Uterine smooth muscle cell (primary cell): ENCODE data around the gene ISG20. TPM values are rescaled to one million over a fixed set of nuclear protein-coding genes. Genes with fewer than 3 reads are reported as not detected.

Experiments
- total RNA-seq: library from RNA; depleted of rRNA; stranded (reverse); fragments of >200 nt; gene quantifications from 2 replicates; pipeline ENCODE4 v1.2.3, GENCODE V29; 2014

The ISG20 gene
- 1.7 and 4.2 TPM in 2 replicates for total RNA-seq

DNA sequence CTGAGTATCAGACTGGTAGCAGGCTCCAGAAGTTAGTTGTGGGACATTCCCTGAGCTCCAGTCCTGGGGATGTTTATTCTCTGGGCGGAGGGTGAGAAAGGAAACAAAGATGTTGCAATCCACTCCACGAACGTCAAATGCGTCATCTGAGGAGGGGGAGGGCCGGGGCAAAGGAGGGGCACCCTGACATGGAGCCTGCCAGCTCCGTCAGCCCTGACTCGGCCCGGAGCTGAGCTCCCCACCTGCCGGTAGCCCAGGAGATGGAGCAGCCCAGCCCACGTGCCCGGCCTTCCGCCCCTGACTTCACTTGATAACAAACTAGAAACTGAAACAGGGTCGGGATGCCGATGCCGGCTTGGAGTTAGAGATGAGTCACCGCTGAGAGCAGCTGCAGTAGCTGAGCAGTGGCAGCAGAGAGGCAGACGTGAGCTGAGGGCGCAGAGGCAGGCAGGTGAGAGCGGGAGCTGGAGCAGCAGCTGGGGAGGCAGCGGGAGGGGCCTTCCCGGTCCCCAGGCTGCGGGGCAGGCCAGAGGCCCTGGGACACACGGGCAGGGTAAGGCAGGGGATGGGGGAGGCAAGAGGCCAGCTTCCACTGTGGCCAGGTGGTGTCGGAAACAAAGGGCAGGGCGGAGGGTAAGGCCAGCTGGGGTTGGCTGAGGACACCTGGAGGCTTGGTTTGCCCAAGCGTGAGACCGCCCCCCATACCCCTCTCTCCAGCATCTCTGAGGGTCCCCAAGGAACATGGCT lies at the start of gene ISG20:
TSS of gene ISG20 (plus strand) at position 391 of the 747 bp plus-strand sequence. CDS start at position 742, 351 bp downstream.

GRCh38 chr15:88620995-88621772 lies 17.6 kb upstream of the ISG20 start, which contains the start of gene AEN:
Gene AEN, plus strand, starts transcription at chr15:88621340. Its CDS starts 4,870 bp downstream, at chr15:88626210.

Other genes starting within 250 kb of the ISG20 start
- 16.9 and 18.7 TPM in 2 replicates for gene MRPL46, start 171.6 kb upstream of the ISG20 start, total RNA-seq
- 31.5 and 37.3 TPM in 2 replicates for gene MRPS11, start 171.3 kb upstream of the ISG20 start, total RNA-seq
- gene DET1, start 92.3 kb upstream of the ISG20 start, total RNA-seq, result 8.9 and 9.4 TPM in 2 replicates
- 66.2 and 85.1 TPM in 2 replicates for gene AEN, start 17.7 kb upstream of the ISG20 start, total RNA-seq
- 0.25 and 3.0 TPM in 2 replicates for gene ACAN, start 164.4 kb downstream of the ISG20 start, total RNA-seq